Panc1 (cell line): ENCODE measurements around the gene LCN6. TPM values are rescaled to one million over a fixed set of nuclear protein-coding genes. Genes with fewer than 3 reads are reported as not detected.
"Not testable (repeated sequence)": the region's sequence is repeated elsewhere in the genome, so short reads cannot be mapped to it uniquely, and the experiment has no call there.

Experiments used
- ATAC-seq: fragments of 200-7000 bp; cut with Tn5 transposase; 2 replicates; pipeline ENCODE4 v1.9.1; 2020; ENCODE audit warnings: mild to moderate bottlenecking, moderate library complexity
- Bru-seq: library from RNA; stranded (reverse); fragments of 400-500 nt; gene quantifications from one replicate; lab custom pipeline; 2021; lab: Mats Ljungman, UMichigan
- BruChase-seq, 2 experiments: library from RNA; stranded (reverse); fragments of 400-500 nt; gene quantifications; one replicate each; lab custom pipeline; 2021; lab: Mats Ljungman, UMichigan
- BruUV-seq: library from RNA; stranded (reverse); fragments of 400-500 nt; replicated peaks from 2 replicates; lab custom pipeline; 2021; lab: Mats Ljungman, UMichigan
- CTCF ChIA-PET: fragments of 300-600 bp; sonication (Branson Sonifier 250); formaldehyde crosslinking; loops from one replicate; lab custom pipeline; 2022; ENCODE audit warnings: antibody characterized with exemption; lab: Charles Lee
- POLR2A ChIA-PET: fragments of 300-600 bp; sonication (Branson Sonifier 250); formaldehyde crosslinking; loops from one replicate; lab custom pipeline; 2022; ENCODE audit warnings: antibody characterized with exemption; lab: Charles Lee
- DNase-seq: peaks from one replicate; pipeline ENCODE4 v3.0.0-alpha.2; 2010; ENCODE audit warnings: low read depth, low spot score
- H3K27ac ChIP-seq: 2 replicates; pipeline ENCODE4 v1.5.1; 2011; ENCODE audit warnings: mild to moderate bottlenecking, low read length, inconsistent platforms
- H3K27me3 ChIP-seq: fragments of 200-500 bp; sonication (Bioruptor generic); 2 replicates; pipeline ENCODE4 v1.6.0; 2014; ENCODE audit warnings: low read length, inconsistent platforms; ENCODE audit not compliant: control insufficient read depth, insufficient read depth
- H3K36me3 ChIP-seq: fragments of 200-500 bp; sonication (Bioruptor generic); 2 replicates; pipeline ENCODE4 v1.5.1; 2014; ENCODE audit warnings: inconsistent platforms, mild to moderate bottlenecking, low read length, moderate library complexity; ENCODE audit not compliant: control insufficient read depth, insufficient read depth
- H3K4me1 ChIP-seq: 2 replicates; pipeline ENCODE4 v1.5.1; 2011; ENCODE audit warnings: inconsistent platforms, mild to moderate bottlenecking, low read length, moderate library complexity; ENCODE audit not compliant: control insufficient read depth, insufficient read depth
- H3K4me3 ChIP-seq, 2 experiments: 2 replicates each; pipeline ENCODE4 v1.5.1; 2011 to 2012; ENCODE audit warnings: low read depth in 2 of 2, low read length in 2 of 2, mild to moderate bottlenecking in 2 of 2, inconsistent platforms in 1 of 2, moderate library complexity in 1 of 2
- H3K9me3 ChIP-seq: fragments of 200-500 bp; sonication (Bioruptor generic); 2 replicates; pipeline ENCODE4 v1.5.1; 2014; ENCODE audit warnings: low read depth, mild to moderate bottlenecking, inconsistent platforms, low read length, moderate library complexity; ENCODE audit not compliant: control insufficient read depth, insufficient read depth
- POLR2AphosphoS5 ChIP-seq: IDR thresholded peaks from 2 replicates; pipeline ENCODE4 v1.6.1; 2012; ENCODE audit warnings: mild to moderate bottlenecking, low read depth, low read length, moderate library complexity
- SIN3A ChIP-seq: IDR thresholded peaks from 2 replicates; pipeline ENCODE4 v1.6.1; 2012; ENCODE audit warnings: low read depth, mild to moderate bottlenecking, low read length, moderate library complexity, borderline replicate concordance; ENCODE audit not compliant: insufficient read depth
- TCF7L2 ChIP-seq: IDR thresholded peaks from 2 replicates; pipeline ENCODE4 v1.6.1; 2011; ENCODE audit warnings: mild to moderate bottlenecking, low read depth, low read length, inconsistent platforms
- in situ Hi-C: cut with HindIII; loops from 2 replicates; pipeline ENCODE4 v1.10.0; 2016; ENCODE audit warnings: low sequenced_read_pairs, low pct_unique_long_range_greater_than_20kb
- intact Hi-C: fragments of 100-400 bp; cut with micrococcal nuclease; formaldehyde crosslinking; loops from one replicate; pipeline ENCODE4 v1.10.0; 2022; ENCODE audit not compliant: unreplicated experiment
- long read RNA-seq: library from polyadenylated mRNA; unstranded; transcript quantifications from one replicate; pipeline ENCODE4 v2.0.0, GENCODE V29; 2021; ENCODE audit not compliant: unreplicated experiment
- polyA plus RNA-seq: library from polyadenylated mRNA; unstranded; fragments of >200 nt; gene quantifications from one replicate; pipeline ENCODE4 v1.2.1, GENCODE V29; 2012; ENCODE audit warnings: missing spikeins; ENCODE audit not compliant: insufficient read length
- total RNA-seq: library from RNA; stranded (reverse); gene quantifications from one replicate; pipeline ENCODE4 v1.2.1, GENCODE V29; 2021; ENCODE audit not compliant: unreplicated experiment
- TF ChIP-seq, protein P1 (sequence below): fragments of 450-650 bp; IDR thresholded peaks from 2 replicates; pipeline ENCODE4 v1.5.1; 2017; ENCODE audit warnings: mild to moderate bottlenecking
- TF ChIP-seq, protein P2 (sequence below), 2 experiments: IDR thresholded peaks; 2 replicates each; pipeline ENCODE4 v1.6.1; 2011 to 2012; ENCODE audit warnings: low read depth in 2 of 2, control low read depth in 1 of 2, low read length in 1 of 2, mild to moderate bottlenecking in 1 of 2, moderate library complexity in 1 of 2; ENCODE audit not compliant: insufficient read depth in 1 of 2

LCN6 gene, protein sequence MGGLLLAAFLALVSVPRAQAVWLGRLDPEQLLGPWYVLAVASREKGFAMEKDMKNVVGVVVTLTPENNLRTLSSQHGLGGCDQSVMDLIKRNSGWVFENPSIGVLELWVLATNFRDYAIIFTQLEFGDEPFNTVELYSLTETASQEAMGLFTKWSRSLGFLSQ
- total RNA-seq, result not detected
- polyA plus RNA-seq, result not detected
- Bru-seq, nascent RNA, result not detected
- BruChase-seq, experiment 1, labeled RNA remaining after a 2-hour chase, result not detected
- BruChase-seq, experiment 2, labeled RNA remaining after a 6-hour chase, result not detected
- long read RNA-seq, result 0 reads

DNA sequence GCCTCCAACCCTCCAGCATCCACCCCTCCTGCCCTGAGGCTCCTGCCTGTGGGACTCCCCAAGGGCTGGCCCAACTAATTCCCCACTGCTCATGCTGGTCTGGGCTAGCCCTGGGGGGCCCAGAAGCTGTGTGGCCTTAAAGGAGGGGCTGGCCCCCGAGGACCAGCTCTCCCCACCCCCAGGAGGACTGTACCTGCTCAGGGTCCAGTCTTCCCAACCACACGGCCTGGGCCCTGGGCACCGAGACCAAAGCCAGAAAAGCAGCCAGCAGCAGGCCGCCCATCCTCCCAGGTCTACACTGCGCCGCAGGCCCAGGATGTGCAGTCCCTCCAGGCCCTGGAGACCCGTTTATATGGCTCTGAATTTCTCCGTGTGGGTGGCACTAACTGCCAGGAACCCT, at the start of gene LCN6:
Gene LCN6 (minus strand): TSS at position 325 of the 400 bp plus-strand sequence. CDS start 42 bp downstream, at position 283.
- no TSS peak for BruUV-seq
- ATAC-seq, result no peak
- POLR2A ChIA-PET, result no interaction called here
- no peaks in the 10 kb centered on the region for H3K9me3 ChIP-seq
- H3K27me3 ChIP-seq, result no peaks in the 10 kb centered on the region
- no peaks in the 10 kb centered on the region for H3K36me3 ChIP-seq
- in situ Hi-C loops (no loop called here), intact Hi-C loops (no loop called here)
- H3K4me3 ChIP-seq, result no peak within 1 kb of the TSS
- CTCF ChIA-PET, result no interaction called here
- DNase-seq, result no peak
- H3K4me1 ChIP-seq, result no peaks in the 10 kb centered on the region
- TF ChIP-seq POLR2AphosphoS5, result no peak
- no peak for TF ChIP-seq TCF7L2
- TF ChIP-seq SIN3A, result no peak
- TF ChIP-seq, protein P1, sequence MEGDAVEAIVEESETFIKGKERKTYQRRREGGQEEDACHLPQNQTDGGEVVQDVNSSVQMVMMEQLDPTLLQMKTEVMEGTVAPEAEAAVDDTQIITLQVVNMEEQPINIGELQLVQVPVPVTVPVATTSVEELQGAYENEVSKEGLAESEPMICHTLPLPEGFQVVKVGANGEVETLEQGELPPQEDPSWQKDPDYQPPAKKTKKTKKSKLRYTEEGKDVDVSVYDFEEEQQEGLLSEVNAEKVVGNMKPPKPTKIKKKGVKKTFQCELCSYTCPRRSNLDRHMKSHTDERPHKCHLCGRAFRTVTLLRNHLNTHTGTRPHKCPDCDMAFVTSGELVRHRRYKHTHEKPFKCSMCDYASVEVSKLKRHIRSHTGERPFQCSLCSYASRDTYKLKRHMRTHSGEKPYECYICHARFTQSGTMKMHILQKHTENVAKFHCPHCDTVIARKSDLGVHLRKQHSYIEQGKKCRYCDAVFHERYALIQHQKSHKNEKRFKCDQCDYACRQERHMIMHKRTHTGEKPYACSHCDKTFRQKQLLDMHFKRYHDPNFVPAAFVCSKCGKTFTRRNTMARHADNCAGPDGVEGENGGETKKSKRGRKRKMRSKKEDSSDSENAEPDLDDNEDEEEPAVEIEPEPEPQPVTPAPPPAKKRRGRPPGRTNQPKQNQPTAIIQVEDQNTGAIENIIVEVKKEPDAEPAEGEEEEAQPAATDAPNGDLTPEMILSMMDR, result no peak
- TF ChIP-seq, protein P2, sequence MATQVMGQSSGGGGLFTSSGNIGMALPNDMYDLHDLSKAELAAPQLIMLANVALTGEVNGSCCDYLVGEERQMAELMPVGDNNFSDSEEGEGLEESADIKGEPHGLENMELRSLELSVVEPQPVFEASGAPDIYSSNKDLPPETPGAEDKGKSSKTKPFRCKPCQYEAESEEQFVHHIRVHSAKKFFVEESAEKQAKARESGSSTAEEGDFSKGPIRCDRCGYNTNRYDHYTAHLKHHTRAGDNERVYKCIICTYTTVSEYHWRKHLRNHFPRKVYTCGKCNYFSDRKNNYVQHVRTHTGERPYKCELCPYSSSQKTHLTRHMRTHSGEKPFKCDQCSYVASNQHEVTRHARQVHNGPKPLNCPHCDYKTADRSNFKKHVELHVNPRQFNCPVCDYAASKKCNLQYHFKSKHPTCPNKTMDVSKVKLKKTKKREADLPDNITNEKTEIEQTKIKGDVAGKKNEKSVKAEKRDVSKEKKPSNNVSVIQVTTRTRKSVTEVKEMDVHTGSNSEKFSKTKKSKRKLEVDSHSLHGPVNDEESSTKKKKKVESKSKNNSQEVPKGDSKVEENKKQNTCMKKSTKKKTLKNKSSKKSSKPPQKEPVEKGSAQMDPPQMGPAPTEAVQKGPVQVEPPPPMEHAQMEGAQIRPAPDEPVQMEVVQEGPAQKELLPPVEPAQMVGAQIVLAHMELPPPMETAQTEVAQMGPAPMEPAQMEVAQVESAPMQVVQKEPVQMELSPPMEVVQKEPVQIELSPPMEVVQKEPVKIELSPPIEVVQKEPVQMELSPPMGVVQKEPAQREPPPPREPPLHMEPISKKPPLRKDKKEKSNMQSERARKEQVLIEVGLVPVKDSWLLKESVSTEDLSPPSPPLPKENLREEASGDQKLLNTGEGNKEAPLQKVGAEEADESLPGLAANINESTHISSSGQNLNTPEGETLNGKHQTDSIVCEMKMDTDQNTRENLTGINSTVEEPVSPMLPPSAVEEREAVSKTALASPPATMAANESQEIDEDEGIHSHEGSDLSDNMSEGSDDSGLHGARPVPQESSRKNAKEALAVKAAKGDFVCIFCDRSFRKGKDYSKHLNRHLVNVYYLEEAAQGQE (IDR thresholded peaks at IDR 0.05; ENCODE audit: insufficient read depth in 1 of 2, low read depth in 2 of 2, low read length in 1 of 2), result no peak
- no peak within 1 kb of the TSS for H3K27ac ChIP-seq

DNA sequence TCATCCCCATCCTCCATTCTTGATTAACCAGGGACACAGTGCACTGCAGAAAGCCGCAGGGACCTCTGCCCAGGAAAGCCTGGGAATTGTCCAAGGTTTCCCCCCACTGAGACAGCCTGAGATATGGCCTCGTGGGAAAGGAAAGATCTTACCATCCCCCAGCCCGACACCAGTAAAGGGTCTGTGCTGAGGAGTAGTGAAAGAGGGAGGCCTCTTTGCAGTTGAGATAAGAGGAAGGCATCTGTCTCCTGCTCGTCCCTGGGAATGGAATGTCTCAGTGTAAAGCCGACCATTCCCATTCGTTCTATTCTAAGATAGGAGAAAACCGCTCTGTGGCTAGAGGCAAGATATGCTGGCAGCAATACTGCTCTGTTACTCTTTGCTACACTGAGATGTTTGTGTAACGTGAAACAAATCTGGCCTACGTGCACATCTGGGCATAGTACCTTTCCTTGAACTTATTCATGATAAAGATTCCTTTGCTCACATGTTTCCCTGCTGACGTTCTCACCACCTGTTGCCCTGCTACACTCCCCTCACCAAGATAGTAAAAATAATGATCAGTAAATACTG, 48.5 kb upstream of the LCN6 start:
- in situ Hi-C loops, H3K4me1 ChIP-seq, DNase-seq, BruUV-seq, H3K36me3 ChIP-seq, ATAC-seq, H3K27me3 ChIP-seq, intact Hi-C loops, H3K9me3 ChIP-seq, H3K4me3 ChIP-seq, H3K27ac ChIP-seq, POLR2A ChIA-PET: not testable (repeated sequence)
- CTCF ChIA-PET, result interaction anchor here (0.7 kb wide), 1 partner anchor 18 kb away, joined by 4 read pairs; no protein-coding TSS in a partner anchor

DNA sequence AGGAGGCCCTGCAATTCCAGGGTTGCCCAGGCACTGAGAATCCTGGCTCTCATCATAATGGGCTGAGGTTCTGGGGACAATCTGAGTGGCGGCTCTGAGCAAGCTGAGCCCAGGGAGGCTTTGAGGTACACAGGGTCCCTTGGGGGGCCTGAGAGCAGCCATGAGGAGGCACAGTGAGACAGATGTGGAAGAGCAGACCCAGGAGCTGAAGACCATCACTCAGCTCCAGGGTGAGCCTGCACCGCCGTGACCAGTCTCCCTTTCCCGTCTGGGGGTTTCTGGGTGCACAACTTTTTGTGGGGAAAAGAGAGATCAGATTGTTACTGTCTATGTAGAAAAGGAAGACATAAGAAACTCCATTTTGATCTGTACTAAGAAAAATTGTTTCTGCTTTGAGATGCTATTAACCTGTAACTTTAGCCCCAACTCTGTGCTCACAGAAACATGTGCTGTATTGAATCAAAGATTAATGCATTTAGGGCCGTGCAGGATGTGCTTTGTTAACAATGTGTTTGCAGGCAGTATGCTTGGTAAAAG, 48.0 kb upstream of the LCN6 start, which contains the start of gene CCDC183:
Gene CCDC183 (plus strand): TSS at position 101 of the 537 bp plus-strand sequence. CDS start 60 bp downstream, at position 161.
- no peak within 1 kb of the TSS for H3K27ac ChIP-seq
- H3K4me3 ChIP-seq, result no peak within 1 kb of the TSS
- H3K4me1 ChIP-seq, result peaks cover 8% of the 10 kb centered on the region

More for the DNA sequence above, 48.0 kb upstream of the LCN6 start, which contains the start of gene CCDC183:
- ATAC-seq (no peak), DNase-seq (no peak)
- no peaks in the 10 kb centered on the region for H3K27me3 ChIP-seq
- CTCF ChIA-PET, result no interaction called here
- no peaks in the 10 kb centered on the region for H3K9me3 ChIP-seq
- no TSS peak for BruUV-seq
- in situ Hi-C loops (no loop called here), intact Hi-C loops (no loop called here)
- POLR2A ChIA-PET, result no interaction called here
- TF ChIP-seq, protein P1, result no peak
- TF ChIP-seq POLR2AphosphoS5, result no peak
- TF ChIP-seq SIN3A, result no peak
- TF ChIP-seq, protein P2 (IDR thresholded peaks at IDR 0.05; ENCODE audit: insufficient read depth in 1 of 2, low read depth in 2 of 2, low read length in 1 of 2), result no peak
- TF ChIP-seq TCF7L2, result no peak
- H3K36me3 ChIP-seq, result no peaks in the 10 kb centered on the region; the same call in 1 of the 2 replicates
